IPS-18c (cell line): ENCODE data around the gene AQP2.

Experiments
- H3K4me3 ChIP-seq: 2 replicates; pipeline ENCODE4 v1.7.0; 2013; ENCODE audit warnings: low read depth, mild to moderate bottlenecking, low read length, moderate library complexity; ENCODE audit not compliant: insufficient read depth
- H3K9me3 ChIP-seq: one replicate; pipeline ENCODE4 v1.6.1; 2013; ENCODE audit warnings: mild to moderate bottlenecking, low read length, moderate library complexity; ENCODE audit not compliant: control insufficient read depth, insufficient read depth

The AQP2 gene, protein sequence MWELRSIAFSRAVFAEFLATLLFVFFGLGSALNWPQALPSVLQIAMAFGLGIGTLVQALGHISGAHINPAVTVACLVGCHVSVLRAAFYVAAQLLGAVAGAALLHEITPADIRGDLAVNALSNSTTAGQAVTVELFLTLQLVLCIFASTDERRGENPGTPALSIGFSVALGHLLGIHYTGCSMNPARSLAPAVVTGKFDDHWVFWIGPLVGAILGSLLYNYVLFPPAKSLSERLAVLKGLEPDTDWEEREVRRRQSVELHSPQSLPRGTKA

DNA sequence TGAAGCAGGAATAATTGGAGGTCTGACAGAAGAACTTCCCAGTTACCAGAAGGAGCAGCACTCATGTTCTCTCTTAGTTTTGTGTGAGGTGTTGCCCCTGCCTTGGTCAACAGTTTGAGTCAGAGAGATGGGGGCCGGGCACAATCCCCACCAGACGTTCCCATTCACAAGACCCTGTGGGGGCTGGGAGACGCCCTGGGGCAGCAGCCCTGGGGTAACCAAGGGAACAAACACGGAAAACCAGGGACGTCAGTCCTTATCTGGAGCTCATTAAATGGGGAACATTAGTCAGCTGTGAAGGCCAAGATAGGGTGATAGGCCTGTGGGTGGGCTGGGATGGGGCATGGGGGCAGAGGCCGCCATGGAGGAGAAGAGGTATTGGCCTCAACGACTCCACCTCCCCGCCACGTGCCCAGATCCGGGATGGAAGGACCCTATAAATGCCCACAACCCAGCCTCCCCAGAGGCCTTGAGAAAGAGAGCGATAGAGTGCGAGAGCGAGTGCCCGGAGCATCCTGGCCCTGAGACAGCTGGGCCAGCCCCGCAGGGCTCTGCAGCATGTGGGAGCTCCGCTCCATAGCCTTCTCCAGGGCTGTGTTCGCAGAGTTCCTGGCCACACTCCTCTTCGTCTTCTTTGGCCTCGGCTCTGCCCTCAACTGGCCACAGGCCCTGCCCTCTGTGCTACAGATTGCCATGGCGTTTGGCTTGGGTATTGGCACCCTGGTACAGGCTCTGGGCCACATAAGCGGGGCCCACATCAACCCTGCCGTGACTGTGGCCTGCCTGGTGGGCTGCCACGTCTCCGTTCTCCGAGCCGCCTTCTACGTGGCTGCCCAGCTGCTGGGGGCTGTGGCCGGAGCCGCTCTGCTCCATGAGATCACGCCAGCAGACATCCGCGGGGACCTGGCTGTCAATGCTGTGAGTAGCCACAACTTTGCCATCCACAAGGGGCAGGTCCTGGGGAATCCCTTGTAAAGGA, at the start of gene AQP2:
AQP2 (plus strand) TSS at position 465 of the 979 bp plus-strand sequence; CDS start at position 559, 94 bp downstream.
- Histone ChIP-seq H3K9me3 (peaks cover 2% of the 10 kb centered on the region), H3K4me3 (no peak within 1 kb of the TSS)

DNA sequence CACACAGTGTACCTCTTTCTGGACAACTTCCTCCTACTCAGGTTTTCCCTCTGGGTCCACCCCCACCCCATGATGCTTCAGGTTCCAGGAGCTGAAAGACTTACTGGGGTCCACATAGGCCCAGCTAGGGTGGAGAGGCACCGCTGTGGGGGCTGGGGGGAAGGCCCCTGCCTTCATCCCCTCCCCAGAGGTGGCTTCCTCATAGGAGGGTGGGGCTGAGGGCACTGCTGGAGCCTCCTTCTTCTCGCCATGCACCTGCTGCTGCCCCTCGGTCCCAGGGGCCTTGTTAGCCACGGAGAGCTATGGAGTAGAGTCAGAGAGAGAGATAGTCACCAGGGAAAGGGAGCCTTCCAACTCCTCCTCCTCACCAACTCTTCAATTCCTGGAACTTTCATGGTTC, 49.5 kb upstream of the AQP2 start:
- no peaks in the 10 kb centered on the region for H3K9me3 ChIP-seq

DNA sequence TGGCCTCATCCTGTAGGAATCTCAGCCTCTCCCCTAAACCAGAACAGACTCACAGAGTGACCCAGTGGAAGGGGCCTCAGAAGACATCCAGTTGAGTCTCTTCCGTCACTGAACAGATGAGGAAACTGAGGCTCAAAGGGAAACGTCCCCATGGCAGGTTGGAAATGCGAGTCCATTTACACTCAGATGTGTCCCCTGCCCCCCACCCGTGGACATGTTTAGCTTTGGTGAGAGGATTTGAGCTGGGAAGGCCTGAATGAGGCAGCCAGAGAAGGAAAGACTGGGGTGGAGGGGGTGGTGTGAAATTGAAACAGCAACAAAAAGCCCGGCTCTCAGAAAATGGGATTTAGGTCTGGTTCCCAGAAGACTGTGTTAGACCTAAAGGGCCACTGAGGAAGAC, 48.6 kb upstream of the AQP2 start:
- Histone ChIP-seq H3K4me3 (no peak overlapping the region), H3K9me3 (no peaks in the 10 kb centered on the region)

More for the DNA sequence above, 49.5 kb upstream of the AQP2 start:
- H3K4me3 ChIP-seq: no peak overlapping the region

DNA sequence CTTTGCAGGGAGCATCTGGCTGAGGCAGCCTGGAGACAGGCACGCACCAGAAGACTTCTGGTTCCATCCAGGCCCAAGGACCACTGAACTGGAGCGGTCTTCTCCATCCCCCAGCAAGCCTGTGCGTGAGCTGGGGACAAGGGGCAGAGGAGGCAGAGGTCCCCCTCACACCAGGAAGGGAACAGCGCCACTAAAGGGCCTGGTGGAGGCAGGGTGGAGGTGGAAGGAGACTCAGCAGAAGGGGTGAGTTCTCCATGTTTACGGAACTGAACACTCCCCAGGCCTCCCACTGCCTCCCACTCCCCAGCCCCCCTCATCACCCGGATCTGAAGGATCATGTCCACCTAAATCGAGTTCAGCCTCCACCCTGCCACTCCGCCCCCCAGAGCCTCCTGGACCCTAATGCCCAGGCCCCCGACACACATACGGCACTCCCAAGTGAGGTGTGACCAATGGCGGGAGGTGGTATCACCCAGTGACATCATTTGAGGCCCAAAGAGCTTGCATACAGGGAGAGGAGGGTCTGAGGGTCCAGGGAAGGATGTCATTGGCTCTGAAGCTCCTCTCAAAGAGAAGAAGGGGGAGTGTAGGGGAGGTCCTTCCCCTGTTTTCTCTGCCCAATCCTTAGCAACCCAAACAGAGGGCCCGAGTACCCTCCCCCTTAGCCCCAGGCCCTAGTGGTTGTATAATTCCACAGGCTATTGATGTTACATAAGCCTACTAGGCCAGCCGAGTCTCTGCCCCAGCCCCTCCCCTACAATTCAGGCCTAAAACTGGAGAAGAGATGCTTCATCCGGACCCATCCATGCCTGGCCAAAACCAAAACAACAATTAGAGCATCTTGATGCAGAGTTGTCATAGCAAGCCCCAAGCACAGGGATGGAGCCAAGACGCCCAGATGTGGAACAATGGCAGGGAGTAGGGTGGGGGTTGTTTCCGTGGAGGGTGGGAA, 47.9 kb upstream of the AQP2 start:
- H3K4me3 ChIP-seq: no peak overlapping the region
- no peaks in the 10 kb centered on the region for H3K9me3 ChIP-seq

DNA sequence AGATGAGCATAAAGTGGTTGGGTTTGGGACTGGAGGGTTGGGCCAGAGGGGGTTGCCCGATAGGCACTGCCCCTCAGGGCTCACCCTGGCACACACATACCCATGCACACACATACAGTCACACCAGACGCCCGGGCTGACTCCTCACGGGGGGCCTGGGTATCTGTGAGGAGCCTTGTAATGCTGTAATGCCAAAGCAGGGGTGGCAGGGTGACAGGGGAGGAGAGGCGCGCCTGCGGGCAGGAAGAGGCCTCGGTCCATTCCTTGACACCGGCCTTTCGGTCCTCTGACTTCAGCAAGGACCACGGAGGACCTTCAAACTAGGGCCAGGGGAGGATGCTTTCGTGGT, 47.2 kb upstream of the AQP2 start:
- H3K4me3 ChIP-seq: no peak overlapping the region; the same call in 1 of the 2 replicates
- H3K9me3 ChIP-seq: no peaks in the 10 kb centered on the region

DNA sequence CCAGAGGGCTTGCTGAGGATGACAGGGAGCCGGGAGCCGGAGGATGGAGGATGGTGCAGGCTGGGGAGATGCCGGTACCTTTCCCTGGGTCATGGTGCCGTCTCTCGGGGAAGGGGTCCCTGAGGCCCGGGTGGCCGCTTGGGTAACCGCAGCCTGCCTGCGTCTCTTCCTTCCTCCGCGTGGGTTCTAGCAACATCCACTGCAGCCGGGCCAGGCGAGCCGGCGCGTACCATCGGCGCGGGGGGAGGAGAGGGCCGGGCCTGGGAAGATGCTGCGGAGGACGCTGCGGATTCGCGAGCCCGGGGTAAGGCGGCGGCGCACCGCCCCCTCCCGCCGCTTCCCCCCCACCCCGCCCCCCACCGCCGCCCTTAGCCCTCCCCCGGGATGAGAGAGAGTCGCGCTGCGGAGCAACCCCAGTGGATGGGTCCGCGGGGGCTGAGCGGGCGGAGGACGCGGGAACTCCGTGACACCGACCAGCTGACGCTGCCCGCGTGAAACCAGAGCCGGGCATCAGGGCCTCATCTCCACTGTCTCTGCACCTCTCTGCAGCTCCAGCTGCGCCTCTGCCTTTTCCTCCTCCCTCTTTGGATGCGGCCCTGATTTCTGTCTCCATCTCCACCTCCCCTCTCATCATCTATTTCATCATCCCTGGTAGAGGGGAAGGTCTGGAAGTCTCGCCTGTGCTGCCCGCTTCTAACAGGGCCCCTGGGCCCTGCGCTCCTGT, 46.7 kb upstream of the AQP2 start, which contains the start of gene FAIM2:
FAIM2 (minus strand) TSS at position 201 of the 724 bp plus-strand sequence; CDS start at position 93, 108 bp downstream.
- peak within 1 kb of the TSS; percentile 22; the same call in 1 of the 2 replicates for H3K4me3 ChIP-seq

DNA sequence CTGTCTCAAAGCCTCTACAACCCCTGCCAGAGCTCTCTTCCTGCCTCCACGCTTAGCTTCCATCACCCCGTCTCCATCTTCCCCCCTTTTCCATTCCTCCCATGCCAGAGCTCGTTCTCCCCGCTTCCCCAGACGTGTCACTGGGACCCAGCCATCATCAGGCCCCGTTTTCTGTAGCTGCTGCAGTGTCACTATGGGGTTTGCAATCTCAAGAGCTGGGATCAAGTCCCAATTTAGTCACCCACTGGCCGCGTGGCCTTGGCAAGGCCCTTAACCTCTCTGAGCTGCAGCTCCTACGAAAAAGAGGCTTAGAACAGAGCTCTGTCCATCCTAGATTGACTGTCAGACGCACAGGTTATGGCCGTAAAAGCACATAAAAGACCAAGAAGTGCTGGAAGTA, 45.9 kb upstream of the AQP2 start:
- Histone ChIP-seq H3K4me3 (no peak overlapping the region), H3K9me3 (no peaks in the 10 kb centered on the region)

More for the DNA sequence above, 46.7 kb upstream of the AQP2 start, which contains the start of gene FAIM2:
- no peaks in the 10 kb centered on the region for H3K9me3 ChIP-seq

DNA sequence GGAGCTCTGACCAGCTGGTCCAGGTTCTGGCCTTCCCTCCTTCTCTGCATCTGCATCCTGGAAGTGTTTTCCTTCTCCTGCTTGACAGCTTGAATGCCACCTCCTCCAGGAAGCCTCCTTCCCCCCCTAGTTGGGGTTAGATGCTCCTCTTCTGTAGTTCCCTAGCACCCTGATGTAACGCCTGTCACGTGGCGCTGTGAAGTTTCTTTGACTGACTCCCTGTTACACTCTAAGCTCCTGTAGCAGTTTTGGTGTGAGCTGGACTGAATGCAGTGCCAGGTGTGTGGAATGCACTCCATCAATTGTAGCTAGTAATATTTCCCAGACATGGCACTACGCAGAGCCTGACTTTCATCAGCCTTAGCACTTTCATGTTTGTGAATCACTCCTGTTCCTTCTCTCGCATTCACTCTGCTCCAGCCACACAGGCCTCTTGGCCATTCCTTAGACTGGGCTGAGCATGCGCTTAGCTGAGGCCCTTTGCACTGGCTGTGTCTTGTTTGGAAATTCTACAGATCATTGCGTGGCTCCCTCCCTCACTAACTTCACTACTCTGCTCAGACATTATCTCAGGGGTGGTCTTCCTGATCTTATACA, 44.7 kb upstream of the AQP2 start:
- H3K9me3 ChIP-seq: no peaks in the 10 kb centered on the region

DNA sequence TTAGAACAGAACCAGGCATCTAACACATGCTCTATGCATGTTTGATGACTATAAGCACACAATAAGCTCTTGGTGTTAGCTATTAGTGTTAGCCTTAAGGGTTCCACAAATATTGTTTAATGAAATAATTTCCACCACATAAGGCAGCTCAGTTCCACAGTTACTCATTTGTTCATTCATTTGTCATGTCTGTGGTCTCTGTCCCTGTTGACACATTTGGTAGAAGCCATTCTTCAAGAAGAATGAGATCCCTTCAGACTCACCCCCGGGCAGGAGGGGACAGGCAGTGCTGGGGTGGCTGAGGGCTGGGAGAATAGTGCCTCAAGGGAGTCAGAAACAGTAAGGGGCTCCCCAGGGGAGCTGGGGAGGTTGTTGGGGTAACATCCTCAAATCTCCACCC, 43.2 kb upstream of the AQP2 start:
- H3K4me3 ChIP-seq: no peak overlapping the region
- no peaks in the 10 kb centered on the region for H3K9me3 ChIP-seq

More for the DNA sequence above, 44.7 kb upstream of the AQP2 start:
- no peak overlapping the region for H3K4me3 ChIP-seq

DNA sequence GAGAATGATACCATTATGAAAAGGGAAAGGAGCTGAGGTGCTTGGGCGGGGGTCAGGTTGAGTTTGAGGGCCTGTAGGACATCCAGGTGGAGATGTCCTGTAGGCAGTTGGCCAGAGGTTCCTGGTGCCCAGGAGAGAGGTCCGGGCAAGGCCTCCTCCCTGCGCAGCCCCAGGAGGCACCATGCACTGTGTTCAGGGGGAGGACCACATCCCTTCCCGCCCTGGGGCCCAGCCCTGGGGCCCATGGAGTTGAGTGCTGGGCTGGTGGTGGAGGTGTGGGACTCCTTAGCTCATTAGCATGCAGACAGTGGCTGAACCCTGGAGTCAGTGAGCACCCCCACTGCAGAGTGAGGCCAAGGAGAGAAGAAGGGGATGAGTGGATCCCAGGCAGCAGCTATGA, 41.2 kb upstream of the AQP2 start:
- H3K9me3 ChIP-seq: no peaks in the 10 kb centered on the region
- H3K4me3 ChIP-seq: no peak overlapping the region

DNA sequence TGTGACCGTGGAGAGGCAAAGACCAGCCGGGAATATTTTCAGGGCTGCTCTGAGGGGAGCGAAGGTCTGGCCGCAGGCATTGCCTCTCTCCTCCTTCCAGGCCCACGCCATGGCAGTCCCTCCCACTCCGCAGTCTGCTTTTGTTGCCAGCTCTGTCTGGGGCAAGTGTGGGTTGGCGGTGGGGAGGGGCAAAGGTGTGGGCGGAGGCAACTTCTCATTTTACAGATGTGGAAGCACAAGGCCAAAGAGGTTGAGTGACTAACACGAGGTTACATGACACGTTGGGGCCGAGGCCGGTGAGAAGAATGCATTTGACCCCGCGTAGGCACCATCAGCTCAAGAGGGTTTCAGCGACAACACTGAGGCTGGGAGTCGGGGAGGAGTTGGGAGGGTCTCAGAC, 40.7 kb upstream of the AQP2 start:
- H3K4me3 ChIP-seq: no peak overlapping the region
- H3K9me3 ChIP-seq: no peaks in the 10 kb centered on the region

DNA sequence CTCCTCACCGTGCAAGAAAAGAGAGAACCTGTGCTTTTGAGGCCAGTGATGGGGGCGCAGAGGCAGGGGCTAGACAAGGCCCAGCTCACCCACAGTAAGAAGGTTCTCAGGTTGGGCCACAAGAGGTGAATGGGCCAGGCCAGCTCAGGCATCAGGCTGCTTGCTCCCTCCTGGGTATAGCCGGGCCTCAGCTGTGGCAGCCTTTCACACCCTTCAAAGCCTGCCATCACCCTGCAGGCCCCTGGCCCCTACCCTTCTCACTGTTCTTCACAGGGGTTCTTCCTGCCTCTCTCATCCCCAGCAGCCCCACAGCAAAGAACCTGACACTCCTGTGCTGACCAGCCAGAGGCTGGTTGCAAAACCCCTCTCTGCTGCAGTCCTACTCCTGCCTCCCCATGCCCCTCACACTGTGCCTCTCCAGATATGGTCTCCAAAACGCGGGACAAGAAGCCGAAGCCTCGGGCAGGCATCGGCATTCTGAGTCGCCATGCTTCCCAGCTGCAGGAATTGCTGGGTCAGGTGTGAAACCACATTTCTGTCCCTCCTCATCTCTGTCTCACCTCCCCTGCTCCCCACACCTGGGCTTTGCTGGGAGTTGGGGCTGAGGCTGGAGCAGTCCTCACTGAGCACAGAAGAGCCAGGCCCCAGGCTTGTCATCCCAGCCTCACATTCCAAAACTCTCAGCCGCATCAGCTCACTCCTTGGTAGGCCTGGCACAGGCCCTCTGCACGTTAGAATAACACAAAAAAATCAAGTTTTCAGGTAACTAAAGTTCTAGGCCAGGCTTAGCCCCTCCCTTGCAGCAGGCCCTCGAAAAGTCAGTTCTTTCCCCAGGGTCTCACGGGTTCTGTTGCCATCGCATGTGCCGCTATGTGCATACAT, 40.0 kb upstream of the AQP2 start:
- Histone ChIP-seq H3K9me3 (no peaks in the 10 kb centered on the region), H3K4me3 (no peak overlapping the region)

DNA sequence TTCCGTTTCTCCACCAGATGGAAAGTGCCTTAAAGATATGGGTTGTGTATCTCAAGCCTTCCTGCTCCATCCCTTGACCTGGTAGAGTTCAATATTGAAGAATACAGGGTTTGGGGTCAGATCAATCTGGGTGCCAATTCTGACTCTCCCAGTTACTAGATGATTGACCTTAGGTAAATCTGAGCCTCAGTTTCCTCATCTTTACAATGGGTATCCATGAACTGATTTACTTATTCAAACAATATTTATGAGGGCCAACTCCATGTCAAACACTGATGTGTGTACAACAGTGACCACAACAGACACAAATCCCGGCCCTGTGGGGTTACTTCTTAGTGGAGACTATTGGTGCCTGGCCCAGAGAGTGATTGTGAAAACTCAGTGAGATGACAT, 39.3 kb upstream of the AQP2 start:
- Histone ChIP-seq H3K4me3 (no peak overlapping the region), H3K9me3 (no peaks in the 10 kb centered on the region)

DNA sequence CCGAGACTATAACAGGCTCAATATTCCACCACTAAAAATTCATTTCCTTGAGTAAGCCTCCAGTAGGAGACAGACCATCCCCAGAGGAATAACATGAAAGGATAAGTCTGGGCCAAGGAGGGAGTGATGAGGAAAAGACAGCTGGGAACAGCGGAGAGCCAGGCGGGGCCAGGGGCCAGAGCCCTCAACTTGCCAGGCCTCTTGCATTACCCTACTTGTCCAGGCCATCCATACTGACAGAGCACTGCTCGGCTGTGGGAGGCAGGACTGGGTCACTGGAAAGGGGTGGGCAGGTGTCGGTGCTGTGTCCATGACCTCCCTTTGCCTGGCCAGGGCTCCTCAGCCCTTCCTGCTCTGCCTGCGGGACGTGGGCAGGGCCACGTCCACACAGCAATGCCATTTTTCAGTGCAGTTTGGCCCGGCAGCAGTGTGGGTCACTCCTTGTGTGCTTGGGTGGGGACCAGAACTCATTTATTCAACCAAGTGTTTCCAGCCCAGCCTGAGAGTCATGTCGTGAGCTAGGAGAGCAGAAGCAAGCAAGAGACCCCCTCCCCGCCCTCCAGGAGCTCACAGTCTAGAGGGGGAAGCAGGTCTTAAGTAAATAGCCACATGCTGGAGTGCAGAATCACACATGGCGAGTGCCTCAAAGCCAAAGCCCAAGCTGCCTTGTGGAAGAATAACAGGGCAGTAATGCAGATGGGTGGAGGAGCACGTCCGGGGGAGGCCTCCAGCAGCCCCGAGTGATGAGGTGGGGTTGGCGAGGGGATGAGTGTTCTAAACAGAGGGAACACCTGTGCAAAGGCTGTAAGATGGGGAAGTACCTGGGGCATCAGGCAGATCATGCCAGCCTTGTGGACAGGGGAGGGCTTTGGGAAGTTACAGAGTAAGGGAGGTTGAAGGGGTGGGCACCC, 37.9 kb upstream of the AQP2 start:
- H3K9me3 ChIP-seq: no peaks in the 10 kb centered on the region
- H3K4me3 ChIP-seq: no peak overlapping the region
